HG03108 (cell line): ENCODE data around the gene COPZ2.
"Not testable (repeated sequence)": the region's sequence is repeated elsewhere in the genome, so short reads cannot be mapped to it uniquely, and the experiment has no call there.

Source experiments
- ATAC-seq: cut with Tn5 transposase; IDR thresholded peaks from one replicate; pipeline ENCODE4 v1.9.1; 2021; ENCODE audit warnings: moderate library complexity; ENCODE audit not compliant: unreplicated experiment

COPZ2 gene

DNA sequence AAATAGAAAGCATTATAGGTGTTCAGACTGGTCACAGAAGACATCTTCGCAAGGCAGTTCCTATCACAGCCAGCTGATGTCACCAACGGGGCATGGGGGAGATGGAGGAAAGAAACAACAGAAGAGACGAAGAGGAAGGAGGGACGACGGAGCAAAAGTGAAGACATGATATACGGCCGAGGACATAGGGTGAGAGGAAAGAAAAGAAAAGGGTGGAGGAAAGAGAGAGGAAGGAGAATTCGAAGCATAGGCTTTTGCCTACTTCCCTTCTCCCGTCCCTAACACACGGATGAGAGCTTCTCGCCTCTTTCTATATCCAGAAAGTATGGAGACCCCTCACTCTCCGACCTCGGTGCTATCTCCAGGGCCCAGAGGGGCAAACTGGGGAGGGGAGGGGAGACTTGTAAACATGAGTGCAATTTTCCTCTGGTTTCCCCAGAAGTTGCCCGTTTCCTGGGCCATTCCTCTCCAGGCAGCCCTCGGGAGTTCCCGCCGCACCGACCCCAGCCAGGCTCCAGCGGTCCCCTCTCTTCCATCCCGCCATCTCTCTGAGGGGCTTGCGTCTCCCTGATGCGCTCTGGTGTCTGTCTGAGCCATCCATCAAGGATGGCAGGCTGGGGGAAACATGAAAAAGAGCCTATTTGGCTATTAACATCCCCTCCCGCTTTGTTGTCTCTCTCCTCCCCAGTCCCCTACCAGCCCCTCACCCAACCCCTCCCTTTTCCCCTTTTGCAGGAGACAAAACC, 26.0 kb downstream of the COPZ2 start:
- ATAC-seq: no peak

DNA sequence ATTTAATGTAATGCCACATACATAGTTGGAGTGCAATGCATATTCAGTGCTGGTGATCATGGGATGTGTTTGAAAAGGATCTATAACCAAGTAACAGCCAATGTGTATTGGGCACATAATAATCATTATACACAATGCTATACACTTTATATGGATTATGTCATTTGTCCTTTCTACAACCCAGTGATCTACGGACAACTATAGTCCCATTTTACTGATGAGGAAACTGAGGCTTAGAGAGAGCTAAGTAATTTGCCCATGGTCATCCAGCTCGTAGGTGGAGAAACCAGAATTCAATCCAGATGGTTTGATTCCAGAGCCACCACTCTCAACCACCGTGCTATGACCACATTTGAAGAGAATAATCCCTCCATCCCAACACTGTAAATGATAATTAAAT, 27.4 kb downstream of the COPZ2 start:
- no peak for ATAC-seq

DNA sequence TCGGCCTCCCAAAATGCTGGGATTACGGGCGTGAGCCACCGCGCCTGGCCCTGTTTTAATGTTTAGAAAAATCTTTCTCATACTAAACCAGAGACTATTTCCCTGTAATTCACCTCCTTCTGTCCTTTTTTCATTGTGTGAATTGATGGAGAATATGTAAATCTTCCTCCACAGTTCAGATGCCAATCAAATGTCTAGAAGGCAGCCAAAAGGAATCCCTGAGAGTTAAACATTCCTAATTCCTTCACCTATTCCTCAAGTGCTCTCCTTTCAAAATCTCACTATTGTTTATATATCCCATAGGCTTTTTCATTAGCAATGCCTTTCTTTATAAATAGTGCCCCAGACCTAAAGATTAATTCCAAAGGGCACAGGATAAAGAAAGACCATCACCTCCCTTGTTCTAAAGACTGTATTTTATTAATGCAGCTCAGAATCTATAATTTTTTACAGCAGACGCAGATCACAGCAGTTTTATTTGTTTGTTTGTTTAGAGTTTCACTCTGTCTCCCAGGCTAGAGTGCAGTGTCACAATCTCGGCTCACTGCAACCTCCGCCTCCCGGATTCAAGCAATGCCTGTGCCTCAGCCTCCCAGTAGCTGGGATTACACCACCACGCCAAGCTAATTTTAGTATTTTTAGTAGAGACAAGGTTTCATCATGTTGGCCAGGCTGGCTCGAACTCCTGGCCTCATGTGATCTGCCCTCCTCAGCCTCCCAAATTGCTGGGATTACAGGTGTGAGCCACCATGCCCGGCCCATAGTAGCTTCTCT, 30.5 kb downstream of the COPZ2 start:
- ATAC-seq: no peak

DNA sequence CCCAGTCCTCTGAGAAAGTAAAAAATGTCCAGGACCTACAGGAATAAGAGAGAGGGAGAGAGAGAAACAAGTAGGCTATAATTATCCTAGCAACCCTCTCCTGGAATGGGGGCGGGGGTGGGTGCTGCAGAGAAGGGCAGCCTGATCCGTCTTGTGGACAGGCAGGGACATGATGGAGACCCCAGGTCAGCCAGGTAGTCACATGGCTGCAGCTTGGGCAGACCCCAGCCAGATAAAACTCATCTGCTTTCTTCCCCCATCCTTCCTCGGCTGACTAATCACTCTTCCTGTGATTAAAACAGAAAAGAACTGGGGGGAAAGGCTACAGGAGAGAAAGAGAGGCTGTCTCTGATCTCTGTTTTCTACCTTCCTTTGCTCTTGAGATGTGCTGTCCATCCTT, 32.6 kb downstream of the COPZ2 start:
- ATAC-seq: no peak

DNA sequence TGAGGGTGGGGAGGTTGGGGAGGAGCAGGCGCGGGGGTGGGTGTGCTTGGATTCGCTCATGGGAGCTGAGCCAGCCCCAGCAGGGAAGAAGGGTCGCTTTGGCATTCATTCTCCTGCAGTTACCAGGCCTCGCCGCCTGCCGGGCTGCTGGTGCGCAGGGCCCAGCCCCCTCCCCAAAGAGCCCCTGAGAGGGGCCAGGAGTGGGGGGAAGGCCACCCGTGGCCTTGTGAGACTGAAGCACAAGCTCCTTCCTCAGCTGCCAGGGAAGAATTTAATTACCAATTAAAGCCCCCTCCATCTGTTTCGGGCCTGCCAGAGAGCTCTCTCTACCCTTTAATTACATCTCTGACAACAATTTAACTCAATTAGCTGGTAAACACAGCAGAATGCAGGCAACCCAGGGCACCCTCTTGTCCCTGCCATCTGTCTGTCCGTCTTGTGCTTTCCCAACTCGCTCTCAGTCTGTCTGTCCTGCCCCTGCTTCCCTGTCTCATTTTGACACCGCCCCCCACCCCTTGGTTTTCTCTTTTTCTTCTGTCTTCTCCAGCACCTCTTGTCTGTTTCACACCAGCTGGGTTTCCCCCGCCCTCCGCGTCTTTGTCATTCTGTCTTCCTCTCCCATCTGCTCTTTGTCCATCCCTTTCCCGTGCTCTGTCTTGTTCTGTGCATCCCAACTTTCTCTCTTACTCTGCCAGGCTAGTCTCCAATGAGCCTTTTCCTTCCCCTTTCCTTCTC, 34.0 kb downstream of the COPZ2 start:
- ATAC-seq: no peak

DNA sequence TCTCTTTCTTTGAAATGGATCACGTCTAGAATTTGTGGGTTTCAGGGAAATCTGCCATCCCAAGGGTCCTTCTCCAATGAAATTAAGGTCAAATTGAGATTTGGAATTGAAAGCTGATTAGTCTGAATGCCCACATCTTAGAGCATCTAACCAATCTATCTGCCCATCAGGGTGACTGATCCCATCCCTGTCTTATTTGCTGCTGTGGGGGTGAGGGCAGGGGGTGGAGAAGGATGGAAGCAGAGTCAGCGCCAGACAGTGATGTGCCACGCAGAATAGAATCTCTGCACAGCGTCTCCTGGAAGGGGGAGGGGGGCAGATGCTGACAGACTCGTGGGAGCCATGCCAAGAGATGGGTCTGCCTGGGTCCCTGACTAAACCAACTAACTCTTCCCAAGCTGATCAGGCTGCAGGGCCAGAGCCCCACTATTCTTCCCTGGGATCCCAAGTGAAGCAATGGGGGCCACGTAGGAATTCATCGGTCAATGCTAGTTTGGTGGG, 34.6 kb downstream of the COPZ2 start:
- no peak for ATAC-seq

DNA sequence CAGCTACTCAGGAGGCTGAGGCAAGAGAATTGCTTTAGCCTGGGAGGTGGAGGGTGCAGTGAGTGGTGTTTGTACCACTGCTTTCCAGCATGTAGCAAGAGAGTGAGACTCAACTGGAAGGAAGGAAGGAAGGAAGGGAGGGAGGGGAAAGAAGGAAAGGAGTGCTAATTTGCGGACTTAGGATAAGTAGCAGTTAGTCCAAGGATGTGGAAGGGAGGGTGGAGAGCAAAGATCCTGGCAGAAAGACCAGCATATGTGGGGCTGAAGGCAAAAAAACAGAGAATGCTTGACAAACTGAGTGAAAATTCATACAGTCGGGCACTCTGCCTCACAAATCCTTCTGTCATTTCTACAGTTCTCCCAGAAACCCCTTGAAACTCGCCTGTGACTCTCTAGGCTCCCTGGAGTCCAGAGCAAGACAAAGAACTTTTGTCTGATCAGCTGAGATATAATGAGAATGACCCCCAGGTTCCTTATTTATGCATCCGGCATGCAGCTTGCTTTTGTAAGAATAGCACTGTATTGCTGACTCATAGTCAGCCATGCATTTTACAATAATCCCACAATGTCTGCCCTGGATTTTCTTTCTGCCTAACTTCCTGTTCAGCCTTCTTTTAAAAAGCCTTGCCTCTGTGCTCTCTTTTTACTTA, 35.2 kb downstream of the COPZ2 start:
- no peak for ATAC-seq

DNA sequence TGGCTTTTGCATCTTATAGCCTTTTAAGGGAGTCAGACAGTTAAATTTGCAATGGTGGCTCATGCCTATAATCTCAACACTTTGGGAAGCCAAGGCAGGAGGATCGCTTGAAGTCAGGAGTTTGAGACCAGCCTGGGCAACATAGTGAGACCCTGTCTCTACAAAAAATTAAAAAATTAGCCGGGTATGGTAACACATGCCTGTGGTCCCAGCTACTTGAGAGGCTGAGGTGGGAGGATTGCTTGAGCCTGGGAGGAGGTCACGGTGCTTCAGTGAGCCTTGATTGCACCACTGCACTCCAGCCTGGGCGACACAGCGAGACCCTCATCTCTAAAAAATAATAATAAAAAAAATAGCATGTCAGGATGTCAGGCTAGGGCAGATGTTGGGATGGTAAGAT, 35.9 kb downstream of the COPZ2 start:
- not testable (repeated sequence) for ATAC-seq

DNA sequence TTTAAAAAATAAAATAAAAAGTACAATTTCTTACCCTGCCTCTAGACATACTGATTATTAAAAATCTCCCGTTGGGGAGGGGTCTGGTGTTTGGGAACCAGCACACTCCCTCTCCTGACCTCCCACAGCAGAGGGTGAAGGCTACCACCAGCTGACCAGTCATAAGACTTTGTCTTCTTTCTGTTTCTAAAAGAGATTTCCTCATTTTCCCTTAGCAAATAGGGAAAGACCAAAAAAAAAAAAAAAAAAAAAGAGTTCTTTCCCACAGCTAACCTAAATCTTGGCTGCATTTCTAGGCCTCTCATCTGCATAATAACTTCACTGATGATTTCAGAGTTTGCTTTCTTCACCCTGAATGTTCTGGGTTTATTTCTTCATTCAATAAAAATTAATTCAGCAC, 36.4 kb downstream of the COPZ2 start:
- no peak for ATAC-seq

DNA sequence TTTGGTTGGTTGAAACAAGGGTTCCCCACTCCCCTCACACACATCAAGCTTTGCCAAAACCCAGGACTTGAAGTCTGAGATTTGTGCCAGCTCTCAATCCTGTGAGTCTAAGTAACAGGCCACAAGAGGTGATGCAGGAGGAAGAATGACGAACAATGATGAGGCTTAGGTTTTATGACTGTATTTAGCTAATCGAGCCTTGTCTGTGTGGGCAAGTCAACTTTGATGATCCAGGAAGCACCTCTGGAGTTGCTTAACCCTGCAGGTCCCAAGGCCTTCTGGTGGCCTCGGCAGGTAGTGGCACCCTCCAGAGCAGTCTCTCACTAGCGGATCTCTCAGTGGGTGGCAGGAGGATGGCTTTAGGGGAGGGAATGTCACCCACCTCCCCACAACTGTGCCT, 38.0 kb downstream of the COPZ2 start:
- ATAC-seq: no peak

DNA sequence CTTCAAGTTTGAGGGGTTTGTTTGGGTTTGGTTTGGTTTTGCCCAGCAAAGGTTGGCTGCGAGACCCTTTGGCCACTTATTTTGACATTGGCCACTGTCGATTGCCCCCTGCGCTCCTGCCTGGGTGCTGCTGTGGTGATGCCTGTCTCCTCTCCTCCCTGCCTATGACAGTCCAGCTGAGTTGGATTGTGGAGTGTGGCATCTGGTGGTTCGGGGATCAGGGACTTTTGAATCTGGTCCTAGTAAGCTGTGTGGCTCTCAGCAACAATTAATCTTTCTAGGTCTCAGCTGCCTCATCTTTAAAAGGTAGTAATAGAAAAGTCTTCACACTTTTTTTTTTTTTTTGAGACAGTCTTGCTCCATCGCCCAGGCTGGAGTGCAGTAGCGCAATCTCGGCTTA, 39.6 kb downstream of the COPZ2 start:
- ATAC-seq: no peak

DNA sequence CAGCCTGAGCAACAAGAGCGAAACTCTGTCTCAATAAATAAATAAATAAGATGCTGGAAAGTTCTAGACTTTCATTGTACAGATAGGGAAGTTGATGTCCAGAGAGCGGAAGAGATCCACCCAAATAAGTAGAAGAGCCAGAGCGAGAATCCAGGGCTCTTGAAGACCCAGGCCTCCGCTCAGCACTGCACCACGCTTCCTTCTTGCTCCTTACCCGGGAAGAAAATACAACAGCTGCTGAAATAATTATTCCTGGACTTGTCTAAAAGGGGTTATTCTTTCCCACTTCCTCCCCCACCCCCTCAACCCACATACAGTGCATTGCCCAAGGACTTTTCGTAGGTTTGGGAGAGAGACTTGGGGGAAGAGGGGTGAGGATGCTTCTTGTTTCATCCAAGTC, 40.0 kb downstream of the COPZ2 start:
- no peak for ATAC-seq

DNA sequence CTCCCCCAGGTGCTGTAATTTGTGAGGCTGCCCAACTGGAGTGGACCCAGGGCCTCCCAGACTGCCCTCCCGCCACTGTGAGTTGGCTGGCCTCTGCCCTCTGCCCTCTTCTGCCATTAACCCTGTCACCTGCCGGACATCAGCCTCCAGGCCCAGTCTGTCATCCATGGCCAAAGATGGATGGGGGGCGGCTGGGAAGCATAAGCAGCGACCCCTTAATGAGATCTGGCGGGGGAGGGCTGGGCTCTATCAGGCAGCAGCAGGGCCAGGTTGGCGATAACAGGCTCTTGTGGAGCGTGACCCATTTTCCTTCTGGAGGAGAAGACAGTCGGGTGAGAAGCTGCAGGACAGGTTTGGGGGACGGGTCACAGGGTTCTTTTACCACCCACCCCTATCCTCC, 41.4 kb downstream of the COPZ2 start:
- no peak for ATAC-seq

DNA sequence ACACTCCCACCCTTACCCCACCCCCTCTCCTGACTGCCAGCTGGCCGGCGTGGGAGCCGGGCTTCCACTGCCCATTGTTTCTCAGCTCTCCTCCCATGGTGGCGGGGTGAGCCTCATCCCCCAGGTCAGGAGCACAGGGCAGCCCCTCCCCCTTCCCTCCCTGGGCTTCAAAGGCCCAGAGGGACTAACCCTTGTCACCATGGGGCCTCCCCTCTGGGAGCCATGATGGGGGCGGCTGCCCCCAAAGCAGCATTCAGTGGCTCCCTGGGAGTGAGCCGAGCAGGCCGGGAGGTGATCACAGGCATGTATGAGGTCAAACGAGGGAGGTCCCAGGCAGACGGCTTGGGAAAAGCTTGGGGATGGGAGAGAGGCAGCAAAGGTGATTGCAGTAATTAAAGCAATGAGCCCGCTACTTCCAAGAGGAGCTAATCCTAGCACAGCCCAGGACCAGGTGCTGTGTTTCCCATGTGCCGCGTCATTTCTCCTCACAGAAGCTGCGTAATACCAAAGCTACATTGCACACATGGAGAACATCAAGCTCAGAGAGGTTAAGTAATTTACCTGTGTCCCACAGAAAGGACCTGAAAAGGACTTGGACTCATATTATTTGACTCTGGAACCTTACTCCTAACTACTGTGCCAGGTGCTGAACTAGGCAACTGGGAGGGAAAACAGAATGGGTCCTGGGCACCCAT, 42.2 kb downstream of the COPZ2 start:
- no peak for ATAC-seq

DNA sequence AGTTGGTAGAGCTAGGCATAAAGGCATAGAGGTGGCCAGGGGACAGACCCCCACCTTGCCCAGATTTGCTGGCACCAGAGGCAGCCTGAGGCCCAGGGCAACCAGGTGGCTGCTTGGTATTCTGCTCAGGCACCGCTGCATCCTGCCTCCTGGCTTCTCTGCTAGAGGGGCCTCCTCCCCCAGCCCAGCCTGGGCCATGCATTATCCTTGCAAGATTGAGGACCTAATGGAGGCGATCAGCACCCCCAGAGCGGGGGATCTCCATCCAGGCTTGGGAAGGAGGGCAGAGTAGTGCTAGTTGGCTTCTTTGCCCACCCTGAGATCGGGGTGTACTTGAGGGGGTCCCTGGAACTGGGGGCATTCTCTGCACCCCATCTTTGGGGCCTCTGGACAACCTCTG, 42.9 kb downstream of the COPZ2 start:
- no peak for ATAC-seq

DNA sequence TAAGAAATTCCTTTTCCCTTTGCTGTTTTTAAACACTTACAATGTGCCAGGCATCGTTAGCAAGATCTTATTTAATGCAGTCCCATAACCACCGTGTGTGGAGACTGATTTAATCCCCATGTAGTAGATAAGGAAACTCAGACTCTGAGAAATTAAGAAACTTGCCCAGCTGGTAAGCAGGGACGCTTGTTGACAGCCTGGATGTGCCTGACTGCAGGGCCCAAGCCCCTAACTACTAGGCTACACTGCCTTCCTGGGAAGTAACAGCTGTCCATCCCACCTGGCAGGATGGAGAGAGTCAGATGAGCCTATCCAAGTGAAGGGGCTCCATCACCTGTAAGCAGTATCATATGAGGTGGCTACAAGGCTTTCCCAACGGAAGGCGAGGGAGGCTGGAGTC, 43.6 kb downstream of the COPZ2 start:
- no peak for ATAC-seq

DNA sequence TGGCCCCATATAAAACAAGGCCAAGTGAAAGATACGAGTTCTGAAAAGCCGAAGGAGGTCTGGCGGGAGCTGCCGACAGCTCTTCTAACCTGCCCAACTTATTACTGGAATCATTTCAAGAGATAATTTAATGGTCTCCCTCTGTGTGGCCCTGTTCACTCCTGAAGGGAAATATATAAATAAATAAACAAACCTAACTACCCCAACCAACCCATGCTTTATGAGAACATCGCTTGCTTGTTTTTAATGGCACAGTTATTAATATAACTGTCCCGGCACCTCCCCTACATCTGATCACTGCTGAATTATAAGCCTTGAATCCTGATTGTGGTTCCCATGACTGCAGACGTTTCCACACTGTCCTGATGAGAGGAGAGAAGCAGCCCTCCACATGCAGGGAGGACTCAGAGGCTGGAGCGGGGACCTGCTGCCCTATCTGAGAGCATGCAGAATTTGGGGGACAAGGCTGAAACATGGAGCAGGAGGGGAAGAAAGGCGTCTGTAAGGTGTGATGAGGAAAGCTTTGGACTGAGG, 44.5 kb downstream of the COPZ2 start:
- ATAC-seq: no peak

DNA sequence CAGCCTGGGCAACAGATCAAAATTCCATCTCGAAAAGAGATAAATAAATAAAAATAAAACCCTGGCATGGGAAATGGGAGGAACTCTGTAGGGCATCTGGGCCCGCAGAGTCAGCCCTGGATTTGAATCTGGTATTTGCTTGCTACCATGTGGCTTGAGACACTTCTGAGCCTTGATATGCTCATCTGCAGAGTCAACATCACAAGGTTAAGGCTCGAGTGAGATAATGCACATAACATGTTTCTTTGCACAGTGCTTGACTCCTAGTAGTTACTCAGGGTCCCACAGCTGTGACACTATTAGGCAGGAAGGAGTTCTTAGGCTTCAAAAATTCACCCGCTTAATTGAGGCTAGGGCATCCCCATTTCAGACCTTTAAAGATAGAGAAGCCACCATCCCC, 45.4 kb downstream of the COPZ2 start:
- ATAC-seq: no peak

DNA sequence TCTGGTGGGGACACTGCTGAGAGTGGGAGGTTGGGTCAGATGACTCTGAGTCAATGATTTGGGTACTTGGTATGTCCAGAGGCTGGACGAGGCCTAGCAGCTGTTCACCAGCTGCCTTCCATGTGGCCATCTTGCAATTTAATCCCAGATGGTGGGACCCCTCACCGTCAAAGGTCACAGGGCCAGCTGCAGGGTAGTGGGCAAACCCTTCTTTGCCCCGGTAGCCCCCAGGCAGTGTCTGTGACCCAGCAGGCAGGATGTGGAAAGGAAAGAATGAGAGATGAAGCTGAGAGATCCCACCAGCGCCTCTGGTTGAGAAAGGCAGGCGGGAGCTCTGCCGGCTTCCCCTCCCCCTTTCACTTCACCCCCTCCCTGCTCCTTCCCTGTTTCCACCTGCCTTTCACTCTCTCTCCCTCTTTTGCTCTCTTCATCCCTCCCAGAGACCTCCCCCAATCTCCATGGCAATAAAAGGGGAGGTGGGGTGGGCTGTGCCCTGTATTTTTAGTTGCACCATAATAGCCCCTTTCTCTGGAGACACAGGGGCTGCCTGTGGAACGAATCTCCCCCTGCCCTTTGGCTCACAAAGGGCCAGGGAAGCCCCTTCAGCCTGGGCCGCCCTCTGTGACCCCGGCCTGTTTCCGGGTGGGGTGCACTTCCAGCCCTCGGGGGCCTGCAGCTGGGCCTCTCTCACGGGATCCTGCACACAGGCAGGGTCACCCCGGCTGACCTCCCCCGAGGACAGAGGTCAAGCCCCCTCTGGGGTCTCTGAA, 46.5 kb downstream of the COPZ2 start:
- ATAC-seq: no peak

DNA sequence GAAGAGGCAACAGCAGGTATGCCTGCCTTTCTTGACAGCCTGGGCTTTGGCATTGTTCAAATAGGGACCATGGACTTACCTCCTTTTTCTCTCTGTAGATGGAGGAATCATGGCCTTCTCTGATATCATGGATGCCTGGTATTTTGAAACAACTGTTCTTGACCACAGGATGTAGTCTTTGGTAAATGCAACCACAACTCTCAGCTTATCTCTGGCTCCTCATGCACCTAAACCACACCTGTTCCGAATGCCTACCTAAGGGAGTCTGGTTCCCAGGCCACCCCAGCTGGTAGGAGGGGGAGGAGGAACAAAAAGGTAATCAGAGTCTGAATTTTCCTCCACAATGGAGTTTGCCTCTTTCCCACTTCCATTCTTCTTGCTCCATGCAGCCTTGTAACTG, 47.9 kb downstream of the COPZ2 start:
- ATAC-seq: no peak
